H9 (cell line): ENCODE results near the gene NEURL1. TPM values are rescaled to one million over a fixed set of nuclear protein-coding genes. Genes with fewer than 3 reads are reported as not detected.

Experiments used
- DNase-seq: peaks from one replicate; pipeline ENCODE4 v3.0.0-alpha.2; 2017
- H2AFZ ChIP-seq: one replicate; pipeline ENCODE4 v1.6.1; 2013; ENCODE audit warnings: mild to moderate bottlenecking, low read length, control low read depth, moderate library complexity
- H2AK5ac ChIP-seq: 2 replicates; pipeline ENCODE4 v1.6.1; 2013; ENCODE audit warnings: low read length, control low read depth, mixed read lengths; ENCODE audit not compliant: insufficient read length
- H2BK120ac ChIP-seq: one replicate; pipeline ENCODE4 v1.6.1; 2013; ENCODE audit warnings: low read depth, mild to moderate bottlenecking, low read length, control low read depth, inconsistent platforms; ENCODE audit not compliant: poor library complexity, severe bottlenecking
- H2BK12ac ChIP-seq: 2 replicates; pipeline ENCODE4 v1.6.1; 2013; ENCODE audit warnings: low read length, control low read depth, mixed read lengths, low read depth; ENCODE audit not compliant: insufficient read length
- H2BK15ac ChIP-seq: 2 replicates; pipeline ENCODE4 v1.6.1; 2013; ENCODE audit warnings: low read depth, low read length, control low read depth
- H2BK20ac ChIP-seq: one replicate; pipeline ENCODE4 v1.6.1; 2013; ENCODE audit warnings: low read depth, mild to moderate bottlenecking, low read length, control low read depth, inconsistent platforms; ENCODE audit not compliant: poor library complexity, severe bottlenecking
- H2BK5ac ChIP-seq: 2 replicates; pipeline ENCODE4 v1.6.1; 2013; ENCODE audit warnings: low read length, control low read depth, mixed read lengths; ENCODE audit not compliant: insufficient read length
- H3K14ac ChIP-seq: 2 replicates; pipeline ENCODE4 v1.6.1; 2013; ENCODE audit warnings: low read length, control low read depth; ENCODE audit not compliant: insufficient read depth
- H3K18ac ChIP-seq: 2 replicates; pipeline ENCODE4 v1.6.1; 2013; ENCODE audit warnings: low read depth, mild to moderate bottlenecking, mixed read lengths, low read length, control low read depth; ENCODE audit not compliant: insufficient read length
- H3K23ac ChIP-seq: 2 replicates; pipeline ENCODE4 v1.6.1; 2013; ENCODE audit warnings: low read length, control low read depth, mixed read lengths, low read depth; ENCODE audit not compliant: insufficient read length
- H3K23me2 ChIP-seq: 2 replicates; pipeline ENCODE4 v1.6.1; 2013; ENCODE audit warnings: low read depth, mild to moderate bottlenecking, mixed read lengths, low read length, control low read depth; ENCODE audit not compliant: insufficient read length, poor library complexity, severe bottlenecking
- H3K27ac ChIP-seq: 2 replicates; pipeline ENCODE4 v1.5.1; 2013; ENCODE audit warnings: low read length, control low read depth, mixed read lengths, low read depth; ENCODE audit not compliant: insufficient read length
- H3K27me3 ChIP-seq: 2 replicates; pipeline ENCODE4 v1.6.1; 2013; ENCODE audit warnings: low read length, control low read depth, inconsistent platforms; ENCODE audit not compliant: insufficient read depth
- H3K4ac ChIP-seq: 2 replicates; pipeline ENCODE4 v1.6.1; 2013; ENCODE audit warnings: low read depth, mild to moderate bottlenecking, control low read depth, inconsistent platforms, low read length, moderate library complexity
- H3K4me1 ChIP-seq: 2 replicates; pipeline ENCODE4 v1.6.1; 2013; ENCODE audit warnings: low read length, control low read depth, inconsistent platforms; ENCODE audit not compliant: insufficient read depth
- H3K4me2 ChIP-seq: 2 replicates; pipeline ENCODE4 v1.6.1; 2013; ENCODE audit warnings: low read length, control low read depth, mixed read lengths; ENCODE audit not compliant: insufficient read length, insufficient read depth
- H3K56ac ChIP-seq: 2 replicates; pipeline ENCODE4 v1.6.1; 2013; ENCODE audit warnings: low read depth, mild to moderate bottlenecking, mixed read lengths, low read length, control low read depth; ENCODE audit not compliant: insufficient read length
- H3K79me1 ChIP-seq: 2 replicates; pipeline ENCODE4 v1.6.1; 2013; ENCODE audit warnings: low read depth, mild to moderate bottlenecking, moderate library complexity, low read length, control low read depth, inconsistent platforms; ENCODE audit not compliant: insufficient read depth, poor library complexity, severe bottlenecking
- H3K79me2 ChIP-seq: 2 replicates; pipeline ENCODE4 v1.6.1; 2013; ENCODE audit warnings: low read length, control low read depth, inconsistent platforms; ENCODE audit not compliant: insufficient read depth
- H3K9ac ChIP-seq: 2 replicates; pipeline ENCODE4 v1.6.1; 2013; ENCODE audit warnings: low read length, control low read depth, mixed read lengths; ENCODE audit not compliant: insufficient read length; ENCODE audit errors: extremely low read depth
- H3K9me3 ChIP-seq: one replicate; pipeline ENCODE4 v1.6.1; 2013; ENCODE audit warnings: low read depth, low read length, inconsistent platforms; ENCODE audit not compliant: control insufficient read depth
- H3T11ph ChIP-seq: one replicate; pipeline ENCODE4 v1.6.1; 2013; ENCODE audit warnings: mild to moderate bottlenecking, low read length, control low read depth, inconsistent platforms
- H4K20me1 ChIP-seq: one replicate; pipeline ENCODE4 v1.6.1; 2013; ENCODE audit not compliant: control insufficient read depth, insufficient read length, insufficient read depth
- H4K5ac ChIP-seq: 2 replicates; pipeline ENCODE4 v1.6.1; 2013; ENCODE audit warnings: low read depth, mild to moderate bottlenecking, mixed read lengths, low read length, control low read depth; ENCODE audit not compliant: insufficient read length
- H4K8ac ChIP-seq: replicated peaks from 2 replicates; pipeline ENCODE4 v1.6.1; 2013; ENCODE audit warnings: low read length, control low read depth, mixed read lengths, low read depth; ENCODE audit not compliant: insufficient read length
- H4K91ac ChIP-seq: 2 replicates; pipeline ENCODE4 v1.6.1; 2013; ENCODE audit warnings: low read depth, mild to moderate bottlenecking, moderate library complexity, mixed read lengths, low read length, control low read depth; ENCODE audit not compliant: insufficient read length
- H3K27ac Mint-ChIP-seq, 3 experiments: 2 replicates in 2 of 3; 3 replicates in 1 of 3; pipeline ENCODE4 v1.8.0; 2020 to 2021; ENCODE audit warnings: mixed read lengths in 3 of 3, mild to moderate bottlenecking in 1 of 3, moderate library complexity in 1 of 3
- H3K27me3 Mint-ChIP-seq: 2 replicates; pipeline ENCODE4 v1.8.0; 2021; ENCODE audit warnings: low read depth, mild to moderate bottlenecking, moderate library complexity, mixed read lengths
- H3K36me3 Mint-ChIP-seq, 3 experiments: 2 replicates in 2 of 3; 3 replicates in 1 of 3; pipeline ENCODE4 v1.8.0; 2020 to 2021; ENCODE audit warnings: low read depth in 3 of 3, mixed read lengths in 3 of 3; ENCODE audit not compliant: insufficient read depth in 1 of 3
- H3K4me1 Mint-ChIP-seq, 2 experiments: 2 replicates each; pipeline ENCODE4 v1.8.0; 2020; ENCODE audit warnings: mixed read lengths in 2 of 2
- H3K4me3 Mint-ChIP-seq, 2 experiments: 2 replicates in 1 of 2; 3 replicates in 1 of 2; pipeline ENCODE4 v1.8.0; 2020 to 2021; ENCODE audit warnings: mild to moderate bottlenecking in 2 of 2, mixed read lengths in 2 of 2, moderate library complexity in 1 of 2
- H3K9me3 Mint-ChIP-seq, 2 experiments: 2 replicates in 1 of 2; 3 replicates in 1 of 2; pipeline ENCODE4 v1.8.0; 2020; ENCODE audit warnings: mild to moderate bottlenecking in 2 of 2, mixed read lengths in 2 of 2, moderate library complexity in 1 of 2
- CTCF ChIP-seq: fragments of 200-600 bp; sonication (generic); conservative IDR thresholded peaks from 3 replicates; pipeline ENCODE4 v1.8.0; 2021; ENCODE audit warnings: antibody characterized with exemption, mild to moderate bottlenecking
- WGBS: extraction: QIAGEN DNeasy Blood & Tissue Kit; methylation state at CpG from one replicate; pipeline ENCODE4 v1.1.7; 2013; ENCODE audit warnings: missing lambda C conversion rate, low lambda C conversion rate, mixed read lengths; ENCODE audit not compliant: insufficient read length; ENCODE audit errors: extremely low coverage; 5-methylcytosine and 5-hydroxymethylcytosine counted together
- total RNA-seq: library from RNA; stranded (reverse); gene quantifications from 2 replicates; pipeline ENCODE4 v1.2.1, GENCODE V29; 2021

Gene NEURL1
- total RNA-seq, 1 experiment from 2014 or later, result 1.2 TPM

- Histone ChIP-seq H2BK5ac (no peak overlapping the region), H2BK12ac (no peak overlapping the region), H3K23me2 (peaks cover 4% of the 10 kb centered on the region), H3K79me2 (no peaks in the 10 kb centered on the region), H3K4me2 (peak overlapping the region; percentile 39), H3K9ac (no peak overlapping the region), H4K20me1 (no peaks in the 10 kb centered on the region), H2BK20ac (no peak overlapping the region), H3K4me1 (no peaks in the 10 kb centered on the region; the same call in 1 of the 2 replicates), H3K18ac (no peak overlapping the region), H4K8ac (no peak overlapping the region), H3K23ac (no peak overlapping the region), H2AFZ (no peak overlapping the region), H3T11ph (no peak overlapping the region), H3K4ac (no peak overlapping the region), H3K56ac (no peak overlapping the region), H2AK5ac (no peak overlapping the region), H3K27ac (no peak overlapping the region), H3K27me3 (peaks cover 10% of the 10 kb centered on the region; the same call in 1 of the 2 replicates), H4K5ac (no peak overlapping the region), H2BK120ac (no peak overlapping the region), H4K91ac (no peak overlapping the region), H2BK15ac (no peak overlapping the region), H3K79me1 (no peaks in the 10 kb centered on the region), H3K9me3 (no peaks in the 10 kb centered on the region), H3K14ac (no peak overlapping the region)
- H3K27me3 Mint-ChIP-seq, result peaks cover 66% of the 10 kb centered on the region
- no peaks in the 10 kb centered on the region for H3K36me3 Mint-ChIP-seq
- H3K27ac Mint-ChIP-seq, result no peak overlapping the region
- DNase-seq, result no peak
- H3K4me1 Mint-ChIP-seq, result peaks cover 17 to 21% of the 10 kb centered on the region in 2 experiments
- TF ChIP-seq CTCF, result no peak
- H3K9me3 Mint-ChIP-seq, result no peaks in the 10 kb centered on the region
- WGBS, result no CpG with 5 or more reads among the region's 5 CpGs
- H3K4me3 Mint-ChIP-seq, result peak overlapping the region; percentile 72 to 84
Measured at GRCh38 chr10:103492655-103493261, 747 bp upstream of the NEURL1 start.
